Mesodermal cell (in vitro differentiated cells): ENCODE results near the gene TBC1D19.

Source experiments
- H3K27ac ChIP-seq: 2 replicates; pipeline ENCODE4 v1.7.0; 2013; ENCODE audit warnings: mild to moderate bottlenecking, low read depth, low read length, moderate library complexity; ENCODE audit not compliant: severe bottlenecking
- H3K36me3 ChIP-seq: 2 replicates; pipeline ENCODE4 v1.7.1; 2013; ENCODE audit warnings: mild to moderate bottlenecking, low read length, moderate library complexity; ENCODE audit not compliant: control insufficient read depth, insufficient read depth
- H3K4me1 ChIP-seq: one replicate; pipeline ENCODE4 v1.7.1; 2013; ENCODE audit warnings: mild to moderate bottlenecking, low read length; ENCODE audit not compliant: insufficient read depth, control insufficient read depth, poor library complexity, severe bottlenecking
- H3K4me3 ChIP-seq: 2 replicates; pipeline ENCODE4 v1.7.0; 2013; ENCODE audit warnings: low read length, control low read depth, mild to moderate bottlenecking; ENCODE audit not compliant: insufficient read depth, poor library complexity, severe bottlenecking; ENCODE audit errors: extremely low read depth
- H3K9me3 ChIP-seq: 2 replicates; pipeline ENCODE4 v1.7.1; 2013; ENCODE audit warnings: mild to moderate bottlenecking, low read length, moderate library complexity; ENCODE audit not compliant: control insufficient read depth
- WGBS, 2 experiments: methylation state at CpG; one replicate each; pipeline ENCODE4 v1.1.5; 2013; ENCODE audit warnings: missing lambda C conversion rate in 2 of 2; ENCODE audit not compliant: insufficient coverage in 2 of 2; 5-methylcytosine and 5-hydroxymethylcytosine counted together

Gene TBC1D19

GRCh38 chr4:26788341-26788733 is 204.5 kb downstream of the TBC1D19 start:
- Histone ChIP-seq H3K27ac (no peak overlapping the region), H3K9me3 (peaks cover 3% of the 10 kb centered on the region), H3K36me3 (no peaks in the 10 kb centered on the region), H3K4me3 (no peak overlapping the region), H3K4me1 (peaks cover 3% of the 10 kb centered on the region)
- no CpG with 5 or more reads among the region's 1 CpG for WGBS, 2 experiments

GRCh38 chr4:26789208-26789607 is 205.3 kb downstream of the TBC1D19 start:
- Histone ChIP-seq H3K4me1 (peaks cover 3% of the 10 kb centered on the region), H3K27ac (no peak overlapping the region)

GRCh38 chr4:26791346-26791745 is 207.5 kb downstream of the TBC1D19 start:
- Histone ChIP-seq H3K9me3 (peaks cover 3% of the 10 kb centered on the region), H3K4me3 (no peak overlapping the region), H3K4me1 (peaks cover 3% of the 10 kb centered on the region), H3K27ac (no peak overlapping the region), H3K36me3 (no peaks in the 10 kb centered on the region)
- 89 to 97% methylated on average over 3 of the region's 3 CpGs for WGBS, 2 experiments

More at GRCh38 chr4:26789208-26789607, 205.3 kb downstream of the TBC1D19 start:
- H3K4me3 ChIP-seq = no peak overlapping the region
- H3K36me3 ChIP-seq = no peaks in the 10 kb centered on the region
- H3K9me3 ChIP-seq = peaks cover 3% of the 10 kb centered on the region

GRCh38 chr4:26792639-26793038 is 208.8 kb downstream of the TBC1D19 start:
- Histone ChIP-seq H3K9me3 (peaks cover 3% of the 10 kb centered on the region), H3K27ac (no peak overlapping the region), H3K4me1 (peaks cover 2% of the 10 kb centered on the region), H3K4me3 (no peak overlapping the region), H3K36me3 (no peaks in the 10 kb centered on the region)

- Histone ChIP-seq H3K4me3 (no peak overlapping the region), H3K27ac (no peak overlapping the region), H3K36me3 (no peaks in the 10 kb centered on the region), H3K4me1 (no peaks in the 10 kb centered on the region), H3K9me3 (peaks cover 3% of the 10 kb centered on the region)
- WGBS, 2 experiments = 100% methylated on average over 1 of the region's 2 CpGs; no CpG with 5 or more reads in 1 of the 2 experiments
Observed at GRCh38 chr4:26793735-26794134, 209.9 kb downstream of the TBC1D19 start.

GRCh38 chr4:26796081-26796480 is 212.2 kb downstream of the TBC1D19 start:
- Histone ChIP-seq H3K27ac (no peak overlapping the region), H3K4me3 (no peak overlapping the region), H3K4me1 (no peaks in the 10 kb centered on the region), H3K9me3 (peaks cover 3% of the 10 kb centered on the region), H3K36me3 (no peaks in the 10 kb centered on the region)
- WGBS, 2 experiments = no CpG with 5 or more reads among the region's 3 CpGs

- H3K36me3 ChIP-seq = no peaks in the 10 kb centered on the region
- no peaks in the 10 kb centered on the region for H3K9me3 ChIP-seq
- WGBS, 2 experiments = 100% methylated on average over 1 of the region's 5 CpGs
- no peak overlapping the region for H3K27ac ChIP-seq
- H3K4me3 ChIP-seq = no peak overlapping the region
- peaks cover 10% of the 10 kb centered on the region for H3K4me1 ChIP-seq
Observed at GRCh38 chr4:26802790-26803189, 218.9 kb downstream of the TBC1D19 start.

- no peaks in the 10 kb centered on the region for H3K9me3 ChIP-seq
- H3K4me1 ChIP-seq = peaks cover 10% of the 10 kb centered on the region
- 30 to 32% methylated on average over 7 to 8 of the region's 9 CpGs for WGBS, 2 experiments
- no peak overlapping the region for H3K4me3 ChIP-seq
- peak overlapping the region; percentile 49 for H3K27ac ChIP-seq
- no peaks in the 10 kb centered on the region for H3K36me3 ChIP-seq
Observed at GRCh38 chr4:26803211-26803861, 219.5 kb downstream of the TBC1D19 start.

GRCh38 chr4:26804451-26804850 is 220.6 kb downstream of the TBC1D19 start:
- no peak overlapping the region for H3K27ac ChIP-seq
- H3K4me1 ChIP-seq = peaks cover 10% of the 10 kb centered on the region
- no peak overlapping the region for H3K4me3 ChIP-seq
- H3K9me3 ChIP-seq = no peaks in the 10 kb centered on the region
- no peaks in the 10 kb centered on the region for H3K36me3 ChIP-seq
- WGBS, 2 experiments = 95 to 97% methylated on average over 21 to 26 of the region's 26 CpGs

- no peak overlapping the region for H3K27ac ChIP-seq
- H3K9me3 ChIP-seq = no peaks in the 10 kb centered on the region
- 96 to 97% methylated on average over 9 to 10 of the region's 10 CpGs for WGBS, 2 experiments
- no peaks in the 10 kb centered on the region for H3K36me3 ChIP-seq
- no peak overlapping the region for H3K4me3 ChIP-seq
- H3K4me1 ChIP-seq = peaks cover 10% of the 10 kb centered on the region
Observed at GRCh38 chr4:26804925-26805324, 221.0 kb downstream of the TBC1D19 start.
